Amniotic stem cell (primary cell): Measurements from ENCODE around the gene CERS6.
"Not testable (repeated sequence)": the region's sequence is repeated elsewhere in the genome, so short reads cannot be mapped to it uniquely, and the experiment has no call there.

Experiments used
- DNase-seq: peaks from one replicate; lab custom pipeline; 2025; lab: John Stamatoyannopoulos, UW

Gene CERS6

GRCh38 chr2:168642873-168643272 lies 186.8 kb downstream of the CERS6 start:
- DNase-seq = no peak

GRCh38 chr2:168643979-168644378 lies 187.9 kb downstream of the CERS6 start:
- DNase-seq = no peak

GRCh38 chr2:168645696-168646338 lies 189.7 kb downstream of the CERS6 start:
- DNase-seq = no peak

DNA sequence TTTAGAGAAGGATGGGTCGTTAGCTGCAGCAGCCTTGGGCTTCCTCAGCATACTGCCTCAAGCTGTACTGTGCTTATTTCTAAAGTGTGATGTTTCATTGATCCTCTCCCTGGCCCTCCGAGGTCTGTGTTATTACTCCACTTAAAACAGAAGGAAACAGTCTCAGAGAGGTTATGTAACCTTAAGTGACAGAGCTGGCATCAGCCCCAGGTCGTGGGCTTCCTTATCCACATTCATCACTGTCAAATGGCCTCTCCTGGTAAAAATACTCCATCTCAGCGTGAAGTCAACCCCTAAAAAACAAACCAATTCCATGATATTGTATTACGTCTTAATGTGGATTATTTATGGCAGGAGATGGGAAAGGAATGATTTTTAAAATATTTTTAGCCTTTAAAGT lies 193.0 kb downstream of the CERS6 start:
- no peak for DNase-seq

- no peak for DNase-seq
Observed at GRCh38 chr2:168649562-168649961, 193.5 kb downstream of the CERS6 start.

DNA sequence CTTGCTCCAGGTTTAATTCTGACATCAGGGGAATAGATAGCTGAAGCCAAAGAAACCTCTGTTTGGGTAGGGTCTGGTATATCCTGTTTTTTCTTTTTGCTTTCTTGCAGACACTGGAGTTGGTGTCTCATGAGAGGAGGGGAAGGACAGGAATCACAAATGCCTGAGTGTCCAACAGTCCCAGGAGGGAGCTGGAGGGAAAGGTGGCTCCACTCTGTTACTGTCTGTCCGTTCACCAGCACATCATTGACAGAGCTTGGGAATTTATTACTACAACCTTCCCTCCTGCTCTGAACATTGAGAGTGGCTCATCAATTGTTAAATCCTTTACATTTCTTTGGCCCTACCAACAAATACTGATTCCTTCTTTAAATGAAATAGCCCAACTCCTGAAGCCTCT lies 194.1 kb downstream of the CERS6 start:
- no peak for DNase-seq

DNA sequence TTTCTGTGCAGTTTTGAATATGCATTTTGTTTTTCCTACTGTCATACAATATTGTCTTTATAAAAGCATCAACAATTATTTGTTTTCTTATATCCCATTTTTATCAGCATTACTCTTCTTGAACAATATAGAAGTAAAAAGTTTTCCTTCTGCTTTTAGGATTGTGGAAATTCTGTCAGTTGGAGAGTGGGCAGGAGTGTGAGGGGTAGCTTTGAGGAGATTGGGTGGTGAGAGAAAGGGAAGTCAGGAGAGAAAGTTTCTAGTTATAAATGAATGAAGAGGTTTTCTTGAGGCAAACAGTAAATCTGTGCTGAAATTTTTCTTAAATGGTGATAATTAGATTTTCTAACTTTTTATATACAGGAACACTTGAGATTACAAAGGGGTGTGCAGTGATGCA lies 194.7 kb downstream of the CERS6 start:
- no peak for DNase-seq

DNA sequence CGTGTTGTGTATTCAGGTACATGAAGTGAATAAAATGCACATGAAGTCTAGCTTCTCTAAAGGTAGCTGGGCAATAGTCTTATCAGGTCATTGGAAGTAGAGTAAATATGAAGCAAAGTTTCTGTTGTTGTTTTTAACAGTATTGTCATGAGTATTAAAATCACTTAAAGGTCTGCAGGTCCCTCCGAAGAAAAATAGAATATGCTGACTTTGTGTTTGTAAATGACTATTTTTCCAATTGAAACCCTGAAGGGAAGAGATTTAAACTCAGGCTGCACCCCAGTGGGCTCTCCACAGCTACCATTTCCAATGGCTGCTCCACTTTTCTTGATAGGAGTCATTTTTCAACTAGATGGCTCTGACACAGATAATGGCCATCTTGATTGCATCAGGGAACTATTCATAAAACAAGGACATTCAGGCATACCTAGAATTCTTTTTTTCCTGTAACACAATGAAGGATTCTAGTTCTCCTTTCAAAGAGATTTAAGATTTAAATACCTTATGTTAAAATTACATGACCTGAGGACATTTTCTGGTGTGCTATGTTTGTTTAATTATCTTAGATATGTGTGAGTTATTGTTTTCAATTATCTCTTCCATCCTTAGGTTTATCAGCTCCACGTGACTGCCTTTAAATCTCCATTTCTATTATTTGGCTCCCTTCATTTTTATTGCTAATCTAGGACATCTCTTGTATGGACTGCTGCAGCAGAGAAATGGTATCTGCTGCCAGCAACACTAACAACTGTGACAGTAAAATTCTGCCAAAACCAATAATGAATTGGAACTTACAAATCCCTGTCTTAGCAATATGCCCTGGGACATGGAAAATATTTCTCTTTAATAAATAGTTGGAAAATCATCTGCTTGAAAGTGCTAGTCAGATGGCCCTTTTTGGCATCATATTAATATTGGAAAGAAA lies 197.2 kb downstream of the CERS6 start:
- DNase-seq = no peak

- no peak for DNase-seq
Observed at GRCh38 chr2:168654705-168655104, 198.6 kb downstream of the CERS6 start.

GRCh38 chr2:168655207-168655606 lies 199.1 kb downstream of the CERS6 start:
- DNase-seq = no peak

GRCh38 chr2:168657378-168657777 lies 201.3 kb downstream of the CERS6 start:
- not testable (repeated sequence) for DNase-seq

DNA sequence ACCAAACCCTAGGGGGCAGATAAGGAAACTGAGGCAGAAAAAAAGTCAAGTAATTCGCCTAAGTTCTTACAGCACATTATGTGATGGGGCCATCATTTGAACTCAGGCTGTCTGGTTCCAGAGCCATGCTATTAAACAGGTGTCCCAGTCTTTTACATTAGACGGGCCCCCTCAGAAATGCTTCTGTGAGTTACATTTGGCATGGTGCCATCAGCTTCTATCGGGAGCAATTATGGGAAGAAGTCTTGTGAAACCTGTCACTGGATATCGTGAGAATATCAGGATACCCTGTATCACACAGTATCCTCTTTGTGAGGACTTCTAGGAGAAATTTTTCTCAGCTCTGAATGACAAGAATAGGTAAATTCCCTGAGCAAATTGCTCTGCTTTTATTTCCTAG lies 202.6 kb downstream of the CERS6 start:
- DNase-seq = no peak

- DNase-seq = no peak
Observed at GRCh38 chr2:168660870-168661862, 205.1 kb downstream of the CERS6 start.

DNA sequence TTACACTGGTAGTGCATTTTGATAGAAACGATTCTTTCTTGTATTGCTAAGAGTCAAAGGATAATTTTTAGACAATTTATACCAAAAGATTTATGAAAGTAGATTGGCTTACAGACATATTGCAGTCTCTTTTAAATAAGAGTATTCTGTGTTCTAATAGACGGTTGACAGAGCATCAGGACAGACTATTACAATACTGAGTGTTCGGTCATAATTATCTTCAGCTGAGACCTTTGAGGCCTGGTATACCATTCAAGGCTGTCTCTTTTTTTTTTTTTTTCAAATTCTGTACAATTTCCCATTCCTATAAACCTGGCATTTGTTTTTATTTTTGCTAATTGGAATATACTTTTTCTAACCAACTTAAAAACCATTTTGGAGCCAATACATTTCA lies 205.8 kb downstream of the CERS6 start:
- no peak for DNase-seq

DNA sequence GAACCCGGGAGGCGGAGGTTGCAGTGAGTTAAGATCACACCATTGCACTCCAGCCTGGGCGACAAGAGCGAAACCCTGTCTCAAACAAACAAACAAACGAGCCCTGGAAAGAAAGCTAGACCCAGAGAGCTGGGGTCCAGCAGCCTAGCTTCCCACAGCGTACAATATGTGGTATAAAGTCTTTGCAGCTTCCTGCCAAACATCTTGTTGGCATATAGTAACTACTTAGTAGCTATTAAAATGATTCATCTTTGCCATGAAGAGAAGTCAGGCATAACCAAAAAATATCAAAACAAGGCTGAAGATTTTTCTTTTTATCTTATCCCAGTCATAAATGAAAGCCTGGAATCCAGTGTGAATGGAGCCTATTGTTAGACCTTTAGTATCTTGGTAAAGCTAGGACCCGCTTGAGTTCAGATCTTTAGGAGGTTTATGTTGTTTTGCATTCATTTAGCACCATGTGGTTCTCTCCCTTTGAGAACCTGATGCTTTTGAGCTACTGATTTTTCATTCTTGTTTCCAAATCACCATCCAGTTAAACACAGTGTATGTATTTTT lies 206.7 kb downstream of the CERS6 start:
- no peak for DNase-seq

GRCh38 chr2:168663993-168664392 lies 207.9 kb downstream of the CERS6 start:
- no peak for DNase-seq

GRCh38 chr2:168664715-168665114 lies 208.6 kb downstream of the CERS6 start:
- not testable (repeated sequence) for DNase-seq

GRCh38 chr2:168666339-168666738 lies 210.3 kb downstream of the CERS6 start:
- no peak for DNase-seq

GRCh38 chr2:168667156-168667555 lies 211.1 kb downstream of the CERS6 start:
- DNase-seq = no peak

DNA sequence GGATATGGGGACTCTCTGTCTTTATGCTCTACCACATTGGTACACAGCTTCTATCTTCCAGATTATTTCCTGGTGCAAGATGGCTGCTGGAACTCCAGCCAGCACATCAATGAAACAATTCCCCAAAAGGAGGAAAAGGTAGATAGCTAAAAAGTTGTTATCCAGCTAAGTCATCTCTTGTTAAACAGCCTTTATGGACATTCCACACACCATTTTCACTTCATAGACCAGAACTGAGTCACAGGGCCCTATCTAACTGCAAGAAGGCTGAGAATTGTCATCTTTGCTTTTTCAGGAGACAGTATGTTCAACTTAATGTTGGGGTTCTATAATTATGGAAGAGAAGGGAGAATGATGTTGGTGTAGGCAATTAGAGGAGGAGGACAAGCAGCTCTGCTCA lies 213.1 kb downstream of the CERS6 start:
- no peak for DNase-seq

DNA sequence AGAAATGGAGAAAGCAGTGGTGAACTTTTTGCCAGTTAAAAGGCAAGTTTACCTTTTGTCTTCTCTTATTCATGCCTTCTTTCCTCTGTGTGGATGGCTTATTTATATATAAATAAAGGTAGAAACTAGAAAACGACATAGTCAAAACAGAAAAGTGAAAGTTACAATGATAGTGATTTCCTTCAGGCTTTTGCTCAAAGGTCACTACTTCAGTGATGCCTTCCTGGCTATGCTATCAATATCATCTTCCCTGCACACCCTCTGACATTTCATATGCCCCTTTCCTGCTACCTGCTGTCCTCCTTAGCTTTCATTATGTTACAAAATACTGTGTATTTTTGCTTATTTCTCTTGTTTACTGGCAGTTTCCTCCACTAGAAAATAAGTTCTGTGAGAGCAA lies 214.4 kb downstream of the CERS6 start:
- no peak for DNase-seq

GRCh38 chr2:168671932-168672331 lies 215.9 kb downstream of the CERS6 start:
- no peak for DNase-seq
